ENCODE data around the gene RALGAPB.

RALGAPB gene

DNA sequence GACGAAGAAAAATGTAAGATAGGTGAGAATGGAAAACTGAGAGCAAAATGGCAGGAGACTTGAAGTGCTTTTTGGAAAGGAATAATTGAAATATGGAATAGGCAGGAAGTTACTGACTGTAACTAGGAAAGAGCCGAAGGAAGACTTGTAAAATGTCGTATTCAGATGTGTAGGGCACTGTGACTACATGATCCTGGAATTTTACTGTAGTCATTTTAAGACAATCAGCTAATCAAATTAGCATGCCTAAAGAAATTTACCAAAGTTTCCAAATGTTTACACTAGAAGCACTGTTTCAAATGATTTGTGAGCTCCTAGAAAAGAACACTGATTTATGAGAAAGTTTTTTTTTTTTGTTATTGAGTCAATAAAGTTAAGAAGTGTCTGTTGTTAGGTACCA lies 87.1 kb downstream of the RALGAPB start:
- no peak overlapping the region for H3K4me3 ChIP-seq (ENCODE audit: low read depth, low read length)
- TF ChIP-seq, protein P1, sequence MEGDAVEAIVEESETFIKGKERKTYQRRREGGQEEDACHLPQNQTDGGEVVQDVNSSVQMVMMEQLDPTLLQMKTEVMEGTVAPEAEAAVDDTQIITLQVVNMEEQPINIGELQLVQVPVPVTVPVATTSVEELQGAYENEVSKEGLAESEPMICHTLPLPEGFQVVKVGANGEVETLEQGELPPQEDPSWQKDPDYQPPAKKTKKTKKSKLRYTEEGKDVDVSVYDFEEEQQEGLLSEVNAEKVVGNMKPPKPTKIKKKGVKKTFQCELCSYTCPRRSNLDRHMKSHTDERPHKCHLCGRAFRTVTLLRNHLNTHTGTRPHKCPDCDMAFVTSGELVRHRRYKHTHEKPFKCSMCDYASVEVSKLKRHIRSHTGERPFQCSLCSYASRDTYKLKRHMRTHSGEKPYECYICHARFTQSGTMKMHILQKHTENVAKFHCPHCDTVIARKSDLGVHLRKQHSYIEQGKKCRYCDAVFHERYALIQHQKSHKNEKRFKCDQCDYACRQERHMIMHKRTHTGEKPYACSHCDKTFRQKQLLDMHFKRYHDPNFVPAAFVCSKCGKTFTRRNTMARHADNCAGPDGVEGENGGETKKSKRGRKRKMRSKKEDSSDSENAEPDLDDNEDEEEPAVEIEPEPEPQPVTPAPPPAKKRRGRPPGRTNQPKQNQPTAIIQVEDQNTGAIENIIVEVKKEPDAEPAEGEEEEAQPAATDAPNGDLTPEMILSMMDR (IDR thresholded peaks at IDR 0.05; ENCODE audit: low read depth, low read length), result no peak

DNA sequence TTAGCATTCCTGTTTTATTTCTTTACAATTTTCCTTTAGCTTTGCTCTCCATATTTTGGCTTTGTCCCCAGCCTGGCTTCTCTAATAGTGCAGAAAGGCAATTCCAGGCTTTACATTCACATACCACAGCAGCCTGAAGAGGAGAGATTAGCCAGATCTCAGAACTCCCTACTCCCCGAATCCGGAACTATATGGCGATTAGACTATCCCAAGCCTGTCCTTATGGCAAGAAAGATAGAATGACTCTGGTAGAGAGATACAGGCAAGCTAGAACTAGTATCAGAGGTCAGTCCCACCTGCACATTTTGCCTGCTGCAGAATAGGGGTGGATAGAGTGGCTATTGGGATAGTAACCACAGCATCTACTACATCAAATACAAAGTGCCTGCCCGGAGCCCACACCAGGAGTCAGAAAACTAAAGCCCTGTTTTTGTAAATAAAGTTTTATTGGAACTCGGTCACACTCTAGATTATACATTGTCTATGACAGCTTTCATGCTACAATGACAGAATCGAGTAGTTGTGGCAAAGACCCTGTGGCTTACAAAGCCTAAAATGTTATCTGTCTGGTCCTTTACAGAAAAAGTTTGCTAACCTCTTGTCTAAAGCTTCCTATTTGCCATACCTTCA lies 91.3 kb downstream of the RALGAPB start:
- no peak overlapping the region for H3K4me3 ChIP-seq (ENCODE audit: low read depth, low read length)
- TF ChIP-seq, protein P1 (IDR thresholded peaks at IDR 0.05; ENCODE audit: low read depth, low read length), result no peak

DNA sequence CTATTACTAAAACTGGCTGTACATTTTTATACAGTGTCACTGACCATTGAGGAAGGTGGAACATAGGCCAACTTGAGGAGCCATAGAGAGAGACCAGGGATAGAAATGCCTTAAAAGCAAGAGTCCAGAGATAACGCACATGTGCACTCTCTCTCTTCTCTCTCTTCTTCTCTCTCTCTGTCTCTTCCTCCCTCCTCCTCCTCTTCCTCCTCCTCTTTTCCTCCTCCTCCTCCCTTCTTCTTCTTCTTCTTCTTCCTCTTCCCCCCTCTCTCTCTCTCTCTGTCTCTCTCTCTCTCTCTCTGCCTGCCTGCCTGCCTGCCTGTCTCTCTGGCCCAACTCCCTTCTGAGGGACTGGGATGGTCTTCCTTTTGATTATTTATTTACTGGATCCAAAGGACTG lies 92.0 kb downstream of the RALGAPB start:
- TF ChIP-seq, protein P1 (IDR thresholded peaks at IDR 0.05; ENCODE audit: low read depth, low read length), result no peak
- no peak overlapping the region for H3K4me3 ChIP-seq (ENCODE audit: low read depth, low read length)

DNA sequence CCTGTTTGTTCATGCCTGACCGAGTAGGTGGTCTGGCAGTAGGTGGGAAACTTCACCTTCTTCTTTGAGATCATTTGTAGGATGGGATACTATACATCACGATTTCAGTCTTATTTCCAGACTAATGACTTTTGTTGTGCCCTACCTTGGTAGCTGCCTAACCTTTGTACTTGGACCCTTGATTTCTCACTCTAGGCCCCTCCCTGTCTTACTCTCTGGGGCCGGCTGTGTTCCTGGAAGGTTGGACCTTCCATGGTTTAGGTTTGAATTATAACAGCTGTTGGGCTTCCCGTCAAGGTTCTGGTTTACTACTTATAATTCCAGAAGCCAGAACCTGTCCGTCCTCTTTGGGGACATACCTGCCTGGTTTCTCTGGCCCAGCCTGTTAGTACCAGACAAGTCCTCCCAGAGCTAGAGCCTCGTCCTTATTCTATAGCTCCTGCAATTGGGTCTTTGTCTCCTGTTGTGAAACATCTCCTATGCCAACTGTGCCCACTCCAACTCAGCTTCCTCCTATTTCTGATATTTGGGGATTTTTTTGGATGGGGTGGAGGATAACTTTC lies 93.5 kb downstream of the RALGAPB start:
- no peak overlapping the region for H3K4me3 ChIP-seq (ENCODE audit: low read depth, low read length)
- TF ChIP-seq, protein P1 (IDR thresholded peaks at IDR 0.05; ENCODE audit: low read depth, low read length), result no peak

DNA sequence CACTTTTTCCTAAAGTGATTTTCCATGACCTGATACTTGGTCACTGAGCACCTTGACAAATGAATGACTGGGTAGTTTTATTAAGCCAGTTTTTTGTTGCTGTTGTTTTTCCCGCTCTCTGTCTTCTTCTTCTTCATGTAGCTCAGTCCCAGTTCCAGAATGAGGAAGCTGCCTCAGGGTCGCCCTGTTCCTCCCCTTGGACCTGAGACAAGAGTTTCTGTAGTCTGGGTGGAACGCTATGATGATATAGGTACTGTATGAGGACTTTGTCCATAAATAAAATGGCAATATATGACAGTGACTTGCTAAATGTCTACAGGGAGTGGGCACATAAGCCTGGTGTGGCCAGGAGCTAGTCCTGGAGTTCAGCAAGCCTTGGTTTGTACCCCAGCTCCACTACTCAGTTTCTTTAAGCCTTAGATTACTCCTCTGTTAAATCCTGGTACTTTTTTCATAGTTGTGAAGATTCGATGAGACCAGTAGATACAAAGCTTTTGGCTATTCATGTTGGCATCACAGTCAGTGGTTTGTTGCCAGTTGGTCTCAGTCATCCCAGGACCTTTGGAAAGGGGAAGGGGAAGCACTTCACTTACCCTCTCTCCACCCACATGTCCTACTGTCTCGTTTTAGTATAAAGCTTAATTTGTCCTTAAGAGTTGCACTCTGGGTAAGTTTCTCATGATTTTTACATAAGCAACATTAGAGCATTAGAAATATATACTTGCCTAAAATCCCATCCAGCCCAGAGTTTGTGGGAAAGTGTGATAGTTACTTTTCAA lies 97.3 kb downstream of the RALGAPB start:
- H3K4me3 ChIP-seq (ENCODE audit: low read depth, low read length), result no peak overlapping the region

GRCh38 chr20:38573413-38573812 lies 100.8 kb downstream of the RALGAPB start:
- H3K4me3 ChIP-seq (ENCODE audit: low read depth, low read length), result no peak overlapping the region
- TF ChIP-seq, protein P1 (IDR thresholded peaks at IDR 0.05; ENCODE audit: low read depth, low read length), result no peak

More for the DNA sequence above, 97.3 kb downstream of the RALGAPB start:
- TF ChIP-seq, protein P1 (IDR thresholded peaks at IDR 0.05; ENCODE audit: low read depth, low read length), result no peak
